HG02970 (cell line): Measurements from ENCODE around the gene ZNF304.
"Not testable (repeated sequence)": the region's sequence is repeated elsewhere in the genome, so short reads cannot be mapped to it uniquely, and the experiment has no call there.

Experiments
- ATAC-seq: cut with Tn5 transposase; IDR thresholded peaks from one replicate; pipeline ENCODE4 v1.9.1; 2021; ENCODE audit warnings: mild to moderate bottlenecking, moderate library complexity, moderate number of reproducible peaks; ENCODE audit not compliant: unreplicated experiment, low FRiP score

ZNF304 gene

DNA sequence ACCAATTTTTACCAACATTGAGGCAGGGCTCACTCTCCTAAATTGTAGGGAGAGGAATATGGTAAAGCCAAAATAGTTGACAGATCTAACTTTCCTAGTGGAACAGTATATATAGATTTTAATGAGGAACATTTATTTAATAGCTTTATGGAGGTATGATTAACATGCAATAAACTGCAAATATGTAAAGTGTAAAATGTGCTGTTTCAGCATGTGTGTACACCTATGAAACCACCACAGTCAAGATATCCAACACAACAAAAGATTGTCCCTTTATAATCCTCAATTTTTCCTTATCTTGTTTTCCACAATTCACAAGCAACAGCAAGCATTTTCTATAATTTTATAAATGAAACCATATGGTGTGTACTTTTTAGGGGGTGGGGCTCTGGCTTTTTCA lies 8.2 kb downstream of the ZNF304 start:
- no peak for ATAC-seq

DNA sequence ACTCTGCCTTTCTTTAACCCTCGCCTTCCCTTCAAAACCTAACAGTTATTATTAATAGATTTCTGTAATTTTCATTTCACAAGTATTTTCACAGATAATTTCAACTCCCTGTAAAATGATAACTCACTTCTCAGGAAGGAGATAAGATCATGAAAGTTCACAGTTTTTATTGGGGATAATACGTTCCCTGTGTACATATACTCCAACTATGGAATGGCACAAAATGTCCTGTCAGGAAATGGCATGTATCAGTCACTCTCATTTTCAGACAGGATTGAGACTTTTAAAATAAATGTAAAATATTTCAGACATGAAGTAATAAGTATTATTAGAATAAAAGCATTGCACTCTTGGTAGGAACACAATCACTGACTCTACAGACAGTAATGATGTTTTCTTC lies 11.3 kb downstream of the ZNF304 start:
- ATAC-seq: no peak

DNA sequence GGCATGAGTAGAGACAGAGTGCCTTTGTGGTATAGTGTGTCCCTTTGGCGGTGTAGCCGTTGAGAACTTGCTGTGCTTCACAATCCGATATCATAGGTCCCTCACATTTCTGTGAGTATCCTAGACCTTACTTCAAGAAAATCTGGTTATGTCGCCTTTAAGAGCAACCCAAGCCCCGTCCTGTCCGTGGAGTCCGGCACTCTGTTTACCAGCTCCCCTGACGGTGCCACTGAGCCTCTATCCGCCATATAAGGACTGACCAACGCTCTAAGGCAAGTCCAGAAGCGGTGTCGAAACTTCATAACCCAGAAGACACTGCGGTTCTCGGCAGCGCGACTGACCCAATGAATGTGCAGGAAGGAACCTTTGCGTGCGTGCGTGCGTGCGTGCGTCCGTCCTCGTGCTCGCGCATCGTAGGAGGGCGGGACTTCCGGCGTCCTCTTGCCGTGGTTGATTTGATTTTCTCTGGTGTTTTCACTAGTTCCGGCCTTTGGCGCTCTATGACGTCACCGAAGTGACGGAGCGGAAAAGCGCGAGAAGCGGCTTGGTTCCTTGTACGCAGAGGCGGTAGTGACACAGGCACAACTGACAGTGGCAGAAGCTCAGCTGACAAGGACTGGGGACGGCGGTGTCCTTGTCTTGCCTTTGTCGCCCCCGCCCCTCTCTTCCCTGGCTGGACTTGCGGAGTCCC lies 12.1 kb downstream of the ZNF304 start, which contains the start of the genes TRAPPC2B and ZNF547:
TSS of gene TRAPPC2B (plus strand) at position 555 of the 691 bp plus-strand sequence. CDS start 1,283 bp downstream, outside the sequence.
TSS of gene ZNF547 (plus strand) at position 555 of the 691 bp plus-strand sequence. CDS start 5,005 bp downstream, outside the sequence.
- peak; percentile 95 for ATAC-seq

DNA sequence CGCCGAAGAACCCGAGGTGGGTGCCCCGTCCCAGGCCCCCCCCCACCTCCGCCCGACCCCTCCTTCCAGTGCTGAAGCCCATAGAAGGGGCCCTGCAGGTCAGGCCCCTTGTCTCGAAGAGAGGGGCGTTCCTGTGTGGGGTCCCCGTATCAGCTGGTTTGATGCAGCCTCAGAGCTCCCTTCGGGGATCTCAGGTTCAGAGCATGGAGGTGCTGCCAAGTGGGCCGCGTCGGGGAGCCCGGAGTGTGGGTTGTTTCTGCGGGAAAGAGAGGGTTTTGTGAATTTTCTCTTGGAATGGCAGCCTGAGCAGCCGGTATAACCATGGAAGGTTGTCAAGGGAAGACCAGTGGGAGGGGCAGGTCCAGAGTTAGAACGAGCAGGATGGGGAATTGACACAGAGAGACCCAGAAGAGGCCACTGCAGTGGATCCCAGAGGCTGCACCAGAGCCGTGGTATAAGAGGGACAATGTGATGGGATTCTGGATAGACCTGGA lies 12.7 kb downstream of the ZNF304 start:
- peak; percentile 11 for ATAC-seq

DNA sequence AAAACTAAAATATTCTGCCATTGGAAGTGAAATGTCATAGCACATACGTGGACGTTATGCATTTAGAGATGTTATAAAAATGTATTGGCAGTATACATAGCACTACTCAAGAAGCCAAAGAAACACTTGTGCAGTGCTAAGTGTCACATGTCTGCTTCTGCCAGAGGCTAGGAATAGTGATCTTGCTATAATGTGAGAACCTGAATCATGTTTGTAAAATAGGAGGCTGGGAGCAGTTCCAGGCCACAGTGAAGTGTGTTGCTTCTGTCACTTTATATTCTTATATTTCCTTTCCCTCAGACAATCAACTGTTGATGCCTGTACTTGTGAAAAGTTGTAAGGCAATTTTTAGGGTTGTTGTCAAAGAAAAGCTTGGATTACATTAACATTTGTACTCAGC lies 15.7 kb downstream of the ZNF304 start:
- no peak for ATAC-seq

DNA sequence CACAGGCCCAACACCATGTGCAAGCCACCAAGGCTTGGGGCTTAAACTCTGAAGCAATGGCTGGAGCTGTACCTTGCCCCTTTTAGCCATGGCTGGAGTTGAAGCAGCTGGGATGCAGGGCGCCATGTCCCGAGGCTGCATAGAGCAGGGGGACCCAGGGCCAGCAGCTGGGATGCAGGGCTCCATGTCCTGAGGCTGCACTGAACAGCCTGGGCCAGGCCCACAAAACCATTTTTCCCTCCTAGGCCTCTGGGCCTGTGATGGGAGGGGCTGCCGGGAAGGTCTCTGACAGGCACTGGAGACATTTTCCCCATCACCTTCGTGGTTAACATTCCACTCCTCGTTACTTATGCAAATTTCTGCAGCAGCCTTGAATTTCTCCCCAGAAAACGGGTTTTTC lies 23.1 kb downstream of the ZNF304 start:
- ATAC-seq: no peak

DNA sequence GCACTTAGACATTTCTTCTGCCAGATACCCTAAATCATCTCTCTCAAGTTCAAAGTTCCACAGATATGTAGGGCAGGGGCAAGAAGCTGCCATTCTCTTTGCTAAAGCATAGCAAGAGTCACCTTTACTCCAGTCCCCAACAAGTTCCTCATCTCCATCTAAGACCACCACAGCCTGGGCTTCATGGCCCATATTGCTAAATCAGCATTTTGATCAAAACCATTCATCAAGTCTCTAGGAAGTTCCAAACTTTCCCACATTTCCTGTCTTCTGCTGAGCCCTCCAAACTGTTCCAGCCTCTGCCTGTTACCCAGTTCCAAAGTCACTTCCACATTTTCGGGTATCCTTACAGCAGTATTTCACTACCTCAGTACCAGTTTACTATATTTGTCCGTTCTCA lies 23.6 kb downstream of the ZNF304 start:
- ATAC-seq: not testable (repeated sequence)

DNA sequence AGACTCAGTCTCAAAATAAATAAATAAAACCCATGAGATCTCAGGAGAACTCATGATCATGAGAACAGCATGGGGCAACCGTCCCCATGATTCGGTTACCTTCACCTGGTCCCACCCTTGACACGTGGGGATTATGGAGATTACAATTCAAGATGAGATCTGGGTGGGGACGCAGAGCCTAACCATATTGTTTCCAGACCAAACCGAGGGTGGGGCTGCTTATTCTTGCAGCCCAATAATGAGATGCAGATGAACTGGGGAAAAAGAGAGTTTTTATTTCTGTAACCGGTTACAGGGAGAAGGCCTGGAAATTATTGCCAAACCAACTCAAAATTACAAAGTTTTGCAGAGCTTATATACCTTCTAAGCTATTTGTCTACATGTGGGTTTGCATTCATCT lies 25.1 kb downstream of the ZNF304 start:
- ATAC-seq: no peak

DNA sequence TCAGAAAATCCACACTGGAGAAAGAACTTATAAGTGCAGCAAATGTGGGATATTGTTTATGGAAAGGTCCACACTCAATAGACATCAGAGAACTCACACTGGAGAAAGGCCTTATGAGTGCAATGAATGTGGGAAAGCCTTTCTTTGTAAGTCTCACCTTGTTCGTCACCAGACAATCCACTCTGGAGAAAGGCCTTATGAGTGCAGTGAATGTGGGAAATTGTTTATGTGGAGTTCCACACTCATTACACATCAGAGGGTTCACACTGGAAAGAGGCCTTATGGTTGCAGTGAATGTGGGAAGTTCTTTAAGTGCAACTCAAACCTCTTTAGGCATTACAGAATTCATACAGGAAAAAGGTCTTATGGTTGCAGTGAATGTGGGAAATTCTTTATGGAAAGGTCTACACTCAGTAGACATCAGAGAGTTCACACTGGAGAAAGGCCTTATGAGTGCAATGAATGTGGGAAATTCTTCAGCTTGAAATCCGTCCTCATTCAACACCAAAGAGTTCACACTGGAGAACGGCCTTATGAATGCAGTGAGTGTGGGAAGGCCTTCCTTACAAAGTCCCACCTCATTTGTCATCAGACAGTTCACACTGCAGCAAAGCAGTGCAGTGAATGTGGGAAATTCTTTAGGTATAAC lies 26.6 kb downstream of the ZNF304 start:
- no peak for ATAC-seq

DNA sequence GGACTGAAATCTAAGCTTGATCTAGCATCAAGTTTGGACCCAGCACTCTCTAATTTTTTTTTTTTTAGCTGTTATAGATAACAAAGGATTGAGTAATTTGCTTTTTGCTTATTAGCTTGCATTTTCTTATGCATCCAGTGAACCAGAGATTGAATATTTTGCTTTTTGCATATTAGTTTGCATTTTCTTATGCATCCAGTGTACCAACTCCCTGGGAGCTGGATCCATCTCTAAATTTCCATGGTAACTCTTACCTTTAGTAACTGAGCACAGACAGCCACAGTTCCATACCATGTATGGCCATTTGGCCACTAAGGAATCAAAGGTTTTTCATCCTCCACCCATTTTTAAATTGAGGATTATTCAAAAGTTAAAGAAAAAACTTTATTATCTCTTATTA lies 29.9 kb downstream of the ZNF304 start:
- no peak for ATAC-seq

DNA sequence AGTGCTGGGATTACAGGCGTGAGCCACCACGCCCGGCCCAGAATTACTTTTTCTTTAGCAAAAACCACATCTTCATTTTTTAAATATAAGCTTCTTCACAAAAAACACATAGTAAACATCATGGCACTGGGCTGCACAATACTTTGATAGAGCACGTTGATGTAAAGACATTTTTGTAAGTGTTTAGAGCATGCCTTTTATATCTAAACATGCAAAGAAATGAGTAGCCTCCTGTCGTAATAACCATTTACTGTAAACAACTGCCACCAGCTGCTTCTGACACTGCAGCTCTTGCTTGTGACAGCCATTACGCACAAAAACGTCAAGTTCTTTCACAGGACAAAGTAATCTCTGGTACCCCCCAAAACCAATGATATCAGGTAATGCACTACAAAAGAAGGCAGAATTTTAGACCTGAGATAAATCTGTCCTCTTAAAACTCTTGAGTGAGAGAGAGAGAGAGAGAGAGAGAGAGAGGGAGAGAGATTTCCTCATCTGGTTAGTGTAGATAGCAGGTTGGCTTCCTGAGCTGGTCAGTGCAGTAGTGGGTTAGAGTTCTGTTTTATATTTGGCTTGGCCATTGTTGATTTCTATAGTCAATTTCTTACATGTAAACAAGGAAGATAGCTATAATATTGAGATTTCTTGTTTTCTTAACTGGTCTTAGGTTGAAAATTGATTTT lies 31.9 kb downstream of the ZNF304 start:
- ATAC-seq: no peak

DNA sequence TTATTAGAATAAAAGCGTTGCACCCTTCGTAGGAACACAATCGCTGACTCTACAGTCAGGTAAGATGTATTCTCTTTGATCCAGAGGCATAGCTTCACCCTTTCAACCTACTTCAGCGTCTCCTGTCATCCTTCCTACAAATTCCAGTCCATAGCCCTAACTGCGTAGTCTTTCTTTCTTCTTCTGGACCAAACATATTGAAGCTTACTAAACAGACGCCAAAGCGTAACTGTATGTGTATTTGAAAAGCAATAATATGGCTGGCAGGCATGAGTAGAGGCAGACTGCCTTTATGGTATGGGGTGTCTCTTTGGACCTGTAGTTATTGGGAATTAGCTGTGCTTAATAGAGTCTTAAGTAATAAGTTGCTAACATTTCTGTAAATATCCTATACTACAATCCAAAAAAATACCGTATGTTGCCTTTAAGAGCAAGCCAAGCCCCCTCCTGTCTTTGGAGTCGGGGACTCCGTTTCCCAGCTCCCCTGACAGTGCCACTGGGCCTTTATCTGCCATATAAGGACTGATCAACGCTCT lies 38.2 kb downstream of the ZNF304 start:
- ATAC-seq: no peak

DNA sequence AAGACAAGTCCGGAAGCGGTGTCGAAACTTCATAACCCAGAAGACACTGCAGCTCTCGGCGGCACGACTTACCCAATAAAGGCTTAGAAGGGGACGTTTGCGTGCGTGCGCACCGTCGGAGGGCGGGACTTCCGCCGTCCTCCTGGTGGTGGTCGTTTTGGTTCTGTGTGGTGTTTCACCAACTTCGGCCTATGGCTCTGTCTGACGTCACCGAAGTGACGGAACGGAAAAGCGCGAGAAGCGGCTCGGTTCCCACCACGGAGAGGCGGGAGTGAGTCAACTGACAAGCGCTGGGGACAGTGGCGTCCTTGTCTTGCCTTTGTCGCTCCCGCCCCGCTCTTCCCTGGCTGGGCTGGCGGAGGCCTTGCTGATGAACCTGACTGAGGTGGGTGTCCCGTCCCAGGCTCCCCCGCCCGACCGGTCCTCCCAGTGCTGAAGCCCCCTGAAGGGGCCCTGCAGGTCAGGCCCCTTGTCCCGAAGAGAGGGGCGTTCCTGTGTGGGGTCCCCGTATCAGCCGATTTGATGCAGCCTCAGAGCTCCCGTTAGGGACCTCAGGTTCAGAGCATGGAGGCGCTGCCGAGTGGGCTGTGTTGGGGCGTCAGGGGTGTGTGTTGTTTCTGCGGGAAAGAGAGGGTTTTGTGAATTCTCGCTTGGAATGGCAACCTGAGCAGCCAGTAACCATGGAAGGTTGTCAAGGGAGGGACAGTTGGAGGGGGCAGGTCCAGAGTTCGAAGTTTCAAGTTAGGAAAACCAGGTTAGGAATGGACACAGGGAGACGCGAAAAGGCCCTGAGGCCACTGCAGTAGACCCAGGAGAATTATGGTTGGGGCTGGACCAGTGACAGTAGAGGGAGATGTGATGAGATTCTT lies 38.9 kb downstream of the ZNF304 start, which contains the start of gene ZNF548:
TSS of gene ZNF548 (plus strand) at position 125 of the 869 bp plus-strand sequence. CDS start at position 371, 246 bp downstream.
- peak; percentile 95 for ATAC-seq

DNA sequence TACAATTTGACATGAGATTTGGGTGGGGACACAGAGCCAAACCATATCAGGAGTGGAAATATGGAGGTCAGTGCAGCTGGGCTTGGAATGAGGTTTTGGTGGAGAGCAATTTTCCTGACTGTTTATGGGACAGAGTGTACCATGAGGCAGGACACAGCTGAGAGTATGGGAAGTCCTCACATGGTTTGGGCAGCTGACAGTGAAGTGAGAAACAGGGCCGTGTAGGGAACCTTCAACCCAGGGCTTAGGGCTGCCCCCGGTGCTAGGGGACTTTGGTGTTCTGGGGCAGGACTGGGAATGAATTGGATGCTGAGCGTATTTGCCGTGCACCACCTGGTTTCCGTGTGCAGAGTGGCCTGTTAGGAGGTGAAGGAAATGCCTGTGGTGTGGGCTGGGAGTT lies 44.6 kb downstream of the ZNF304 start:
- ATAC-seq: no peak

DNA sequence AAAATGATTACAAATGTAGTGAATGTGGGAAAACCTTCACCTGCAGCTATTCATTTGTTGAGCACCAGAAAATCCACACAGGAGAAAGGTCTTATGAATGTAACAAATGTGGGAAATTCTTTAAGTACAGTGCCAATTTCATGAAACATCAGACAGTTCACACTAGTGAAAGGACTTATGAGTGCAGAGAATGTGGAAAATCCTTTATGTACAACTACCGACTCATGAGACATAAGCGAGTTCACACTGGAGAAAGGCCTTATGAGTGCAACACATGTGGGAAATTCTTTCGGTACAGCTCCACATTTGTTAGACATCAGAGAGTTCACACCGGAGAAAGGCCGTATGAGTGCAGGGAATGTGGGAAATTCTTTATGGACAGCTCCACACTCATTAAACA lies 47.8 kb downstream of the ZNF304 start:
- ATAC-seq: no peak

DNA sequence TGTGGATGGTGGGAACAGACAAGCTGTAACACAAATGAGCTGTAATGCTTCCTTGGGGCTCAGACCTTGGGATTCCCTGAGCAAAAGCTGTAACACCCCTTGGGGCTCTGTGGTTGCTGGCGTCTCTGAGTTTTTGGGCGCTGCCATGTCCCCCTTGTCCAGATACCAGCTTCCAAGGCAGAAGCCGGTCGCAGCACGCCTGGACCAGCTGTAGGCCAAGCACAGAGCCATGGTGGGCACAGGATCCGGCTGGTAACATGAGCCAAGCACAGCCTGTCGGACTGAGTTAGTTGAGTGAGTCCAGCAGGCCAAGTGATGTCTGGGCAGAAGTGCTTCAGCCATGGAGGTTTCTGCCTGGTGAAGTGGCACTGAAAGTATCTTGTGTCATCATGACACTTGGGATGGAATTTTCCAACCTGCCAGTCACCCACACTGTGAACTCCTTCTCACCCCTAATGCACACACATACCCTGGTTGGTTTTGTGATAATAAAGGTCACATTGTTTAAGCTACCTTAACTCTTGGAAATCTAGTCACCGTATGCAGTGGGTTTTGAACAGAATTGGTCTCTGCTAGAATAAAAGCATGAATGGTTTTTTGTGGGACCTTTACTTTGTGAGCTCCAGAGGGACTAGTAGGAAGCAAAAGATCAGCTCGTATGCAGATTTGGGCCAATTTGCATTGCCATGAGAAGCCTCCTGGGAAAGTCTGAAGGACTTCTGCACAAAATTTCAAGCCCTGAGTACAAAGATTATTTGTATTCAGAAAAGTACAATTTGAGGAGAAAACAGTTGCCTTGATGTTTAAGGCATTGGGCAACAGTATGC lies 52.9 kb downstream of the ZNF304 start:
- no peak for ATAC-seq

DNA sequence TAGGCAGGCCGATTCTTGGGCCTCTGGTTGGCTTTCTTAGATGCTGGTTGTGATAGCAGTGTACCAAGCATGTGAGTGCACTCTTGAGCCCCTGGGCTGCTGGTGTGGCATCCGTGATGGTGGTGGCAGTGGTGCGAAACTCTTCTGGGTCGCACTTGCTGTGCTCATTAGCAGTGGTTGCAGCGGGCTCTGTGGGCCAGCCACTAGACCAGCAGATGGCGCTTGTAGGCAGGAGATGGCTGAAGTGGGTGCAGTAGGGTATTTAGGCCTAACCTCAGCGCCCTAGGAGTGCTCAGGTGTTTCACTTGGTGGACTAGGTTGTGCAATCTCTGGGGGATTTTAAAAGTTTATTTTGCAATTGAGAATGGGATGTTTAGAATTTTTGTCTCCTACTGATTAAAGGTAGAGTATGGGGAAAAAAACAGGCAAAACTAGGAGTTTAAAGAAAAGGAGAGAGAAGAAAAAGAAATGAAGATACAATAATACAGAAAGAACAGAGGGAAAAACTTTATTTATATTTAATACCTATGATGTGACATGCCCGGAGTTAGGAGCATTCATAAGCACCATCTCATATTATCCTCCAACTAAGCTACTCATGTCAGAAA lies 55.5 kb downstream of the ZNF304 start:
- ATAC-seq: no peak
